Measurements from ENCODE around the gene YIPF6. TPM values are rescaled to one million over a fixed set of nuclear protein-coding genes. Genes with fewer than 3 reads are reported as not detected.

YIPF6 gene
- total and polyA plus RNA-seq, 12 donors, result 8.0 to 35.0 (median 29.4) TPM

DNA sequence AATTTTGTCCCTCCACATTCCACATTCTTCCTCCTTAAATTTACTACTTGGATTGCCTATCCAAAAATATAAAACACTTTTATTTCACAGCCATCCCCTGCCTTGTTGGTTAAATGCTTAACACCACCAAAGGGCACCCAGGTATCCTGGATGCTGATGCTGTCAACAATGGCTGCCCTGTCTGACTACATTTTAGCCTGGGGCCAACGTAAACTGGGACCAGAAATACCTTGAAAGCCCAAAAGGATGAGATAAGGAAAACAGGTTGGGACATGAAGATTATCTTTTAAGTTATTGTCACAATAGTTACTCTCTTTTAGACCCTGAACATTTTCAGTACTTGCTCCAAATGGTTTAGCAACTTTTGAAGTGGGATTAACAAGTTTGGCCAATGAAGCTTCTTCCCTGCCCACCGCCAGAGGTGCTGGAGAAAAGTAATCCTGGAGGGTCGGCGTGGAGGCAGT, 775 bp upstream of the YIPF6 start:
- peaks cover 0 to 3% (median 0%) of the 10 kb centered on the region in 9 donors for H3K36me3 ChIP-seq
- intact Hi-C loops (cut with DNase I), result no loop called here
- TF ChIP-seq, protein P1, sequence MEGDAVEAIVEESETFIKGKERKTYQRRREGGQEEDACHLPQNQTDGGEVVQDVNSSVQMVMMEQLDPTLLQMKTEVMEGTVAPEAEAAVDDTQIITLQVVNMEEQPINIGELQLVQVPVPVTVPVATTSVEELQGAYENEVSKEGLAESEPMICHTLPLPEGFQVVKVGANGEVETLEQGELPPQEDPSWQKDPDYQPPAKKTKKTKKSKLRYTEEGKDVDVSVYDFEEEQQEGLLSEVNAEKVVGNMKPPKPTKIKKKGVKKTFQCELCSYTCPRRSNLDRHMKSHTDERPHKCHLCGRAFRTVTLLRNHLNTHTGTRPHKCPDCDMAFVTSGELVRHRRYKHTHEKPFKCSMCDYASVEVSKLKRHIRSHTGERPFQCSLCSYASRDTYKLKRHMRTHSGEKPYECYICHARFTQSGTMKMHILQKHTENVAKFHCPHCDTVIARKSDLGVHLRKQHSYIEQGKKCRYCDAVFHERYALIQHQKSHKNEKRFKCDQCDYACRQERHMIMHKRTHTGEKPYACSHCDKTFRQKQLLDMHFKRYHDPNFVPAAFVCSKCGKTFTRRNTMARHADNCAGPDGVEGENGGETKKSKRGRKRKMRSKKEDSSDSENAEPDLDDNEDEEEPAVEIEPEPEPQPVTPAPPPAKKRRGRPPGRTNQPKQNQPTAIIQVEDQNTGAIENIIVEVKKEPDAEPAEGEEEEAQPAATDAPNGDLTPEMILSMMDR (IDR thresholded peaks at IDR 0.05), result no peak
- H3K4me1 ChIP-seq, result peaks cover 0 to 36% (median 19%) of the 10 kb centered on the region in 9 donors
- no peak for DNase-seq
- peak overlapping the region; percentile 53 to 85 (median 69) for H3K4me3 ChIP-seq
- peak overlapping the region; percentile 87 to 98 (median 96) for H3K27ac ChIP-seq
- H3K9me3 ChIP-seq, result peaks cover 0 to 6% (median 0%) of the 10 kb centered on the region in 11 donors
- ATAC-seq, result no peak
- 0 to 1% methylated on average over 4 of the region's 4 CpGs for WGBS, 2 donors
- H3K27me3 ChIP-seq, result peaks cover 0 to 15% (median 0%) of the 10 kb centered on the region in 7 donors

DNA sequence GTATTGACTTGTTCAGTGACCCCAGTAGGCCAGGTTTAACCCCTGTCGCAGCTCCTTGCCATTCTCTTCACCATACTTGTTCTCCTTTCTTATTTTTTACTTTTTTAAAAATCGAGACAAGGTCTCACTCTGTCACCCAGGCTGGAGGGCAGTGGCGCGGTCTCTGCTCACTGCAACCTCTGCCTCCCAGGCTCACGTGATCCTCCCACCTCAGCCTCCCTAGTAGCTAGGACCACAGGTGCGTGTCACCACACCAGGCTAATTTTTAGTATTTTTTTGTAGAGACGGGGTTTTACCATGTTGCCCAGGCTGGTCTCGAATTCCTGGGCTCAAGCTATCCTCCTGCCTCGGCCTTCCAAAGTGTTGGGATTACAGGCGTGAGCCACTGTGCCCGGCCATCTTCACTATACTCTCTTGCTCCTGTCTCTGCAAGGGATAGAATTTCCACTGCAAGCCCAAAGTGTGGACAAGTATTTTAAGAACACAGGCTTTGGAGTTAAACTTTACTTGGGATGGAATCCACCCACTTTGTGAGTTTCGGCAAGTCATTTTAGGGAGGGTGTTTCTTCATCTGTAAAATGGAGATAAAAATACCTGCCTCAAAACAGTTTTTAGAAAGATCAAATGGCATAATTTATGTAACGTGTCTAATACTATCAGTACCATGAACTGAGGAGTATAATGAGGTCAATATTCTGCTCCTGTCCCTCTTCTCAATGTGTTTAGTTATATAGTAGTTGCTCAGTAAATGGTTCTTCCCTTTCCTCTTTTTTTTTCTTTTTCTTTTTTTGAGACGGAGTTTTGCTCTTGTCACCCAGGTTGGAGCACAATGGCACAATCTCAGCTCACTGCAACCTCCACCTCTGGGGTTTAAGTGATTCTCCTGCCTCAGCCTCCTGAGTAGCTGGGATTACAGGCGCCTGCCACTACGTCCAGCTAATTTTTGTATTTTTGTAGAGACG, 973 bp downstream of the YIPF6 start:
- H3K36me3 ChIP-seq, result peaks cover 0 to 7% (median 0%) of the 10 kb centered on the region in 9 donors
- intact Hi-C loops (cut with DNase I), result loop anchor here in 4 of 10 donors (10.0 kb wide), 2 partner anchors 205 to 215 kb away; no protein-coding TSS in a partner anchor
- peaks cover 0 to 15% (median 0%) of the 10 kb centered on the region in 7 donors for H3K27me3 ChIP-seq
- peak overlapping the region; percentile 53 to 85 (median 69) for H3K4me3 ChIP-seq
- ATAC-seq (no peak), DNase-seq (no peak)
- WGBS, 2 donors, result 72 to 80% methylated on average over 17 of the region's 17 CpGs
- peaks cover 0 to 6% (median 0%) of the 10 kb centered on the region in 11 donors for H3K9me3 ChIP-seq
- peaks cover 0 to 36% (median 19%) of the 10 kb centered on the region in 9 donors for H3K4me1 ChIP-seq
- TF ChIP-seq, protein P1 (IDR thresholded peaks at IDR 0.05), result no peak
- peak overlapping the region in 8 of 10 donors; percentile 88 to 98 (median 96) for H3K27ac ChIP-seq

DNA sequence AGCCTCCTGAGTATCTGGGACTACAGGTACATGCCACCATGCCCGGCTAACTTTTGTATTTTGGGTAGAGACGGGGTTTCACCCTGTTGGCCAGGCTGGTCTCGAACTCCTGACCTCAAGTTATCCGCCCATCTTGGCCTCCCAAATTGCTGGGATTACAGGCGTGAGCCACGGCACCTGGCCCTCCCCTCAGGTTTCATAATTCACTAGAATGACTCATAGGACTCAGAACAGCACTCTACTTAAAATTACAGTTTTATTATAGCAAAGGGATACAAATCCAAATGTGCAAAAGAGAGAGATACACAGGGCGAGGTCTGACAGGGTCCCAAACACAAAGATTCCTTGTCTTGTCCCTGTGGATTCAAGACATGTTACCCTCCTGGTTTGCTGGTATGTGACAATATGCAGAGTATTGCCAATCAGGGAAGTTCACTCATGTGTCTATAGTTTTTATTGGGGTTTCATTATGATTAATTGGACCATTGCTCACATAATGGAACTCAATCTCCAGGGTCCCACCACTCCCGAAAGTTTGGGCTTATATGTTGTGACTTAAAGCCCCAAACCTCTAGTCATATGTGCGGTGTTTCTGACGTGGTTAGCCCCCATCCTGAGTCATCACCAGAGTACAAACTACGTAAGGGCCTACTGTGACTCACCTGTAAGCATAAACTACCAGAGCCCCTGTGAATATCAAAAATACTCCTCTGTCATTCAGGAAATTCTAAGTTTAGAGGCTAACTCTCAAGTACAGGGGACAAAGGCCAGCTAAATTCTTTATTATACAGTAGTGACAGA, 5.2 kb downstream of the YIPF6 start:
- intact Hi-C loops (cut with DNase I), result loop anchor here in 4 of 10 donors (10.0 kb wide), 2 partner anchors 201 to 211 kb away; no protein-coding TSS in a partner anchor
- TF ChIP-seq, protein P1 (IDR thresholded peaks at IDR 0.05), result no peak
- peaks cover 0 to 55% (median 26%) of the 10 kb centered on the region in 9 donors for H3K4me1 ChIP-seq

More for the DNA sequence above, 5.2 kb downstream of the YIPF6 start:
- H3K27me3 ChIP-seq, result peaks cover 0 to 15% (median 0%) of the 10 kb centered on the region in 7 donors
- 86% methylated on average over 11 of the region's 11 CpGs for WGBS, 2 donors
- H3K9me3 ChIP-seq, result peaks cover 0 to 2% (median 0%) of the 10 kb centered on the region in 11 donors
- H3K27ac ChIP-seq, result no peak overlapping the region
- no peak for ATAC-seq
- H3K36me3 ChIP-seq, result peaks cover 0 to 7% (median 0%) of the 10 kb centered on the region in 9 donors
- no peak overlapping the region for H3K4me3 ChIP-seq
- DNase-seq, result no peak

All from heart right ventricle (tissue), 16 donors.